ENCODE results near the gene RNMT.

DNA sequence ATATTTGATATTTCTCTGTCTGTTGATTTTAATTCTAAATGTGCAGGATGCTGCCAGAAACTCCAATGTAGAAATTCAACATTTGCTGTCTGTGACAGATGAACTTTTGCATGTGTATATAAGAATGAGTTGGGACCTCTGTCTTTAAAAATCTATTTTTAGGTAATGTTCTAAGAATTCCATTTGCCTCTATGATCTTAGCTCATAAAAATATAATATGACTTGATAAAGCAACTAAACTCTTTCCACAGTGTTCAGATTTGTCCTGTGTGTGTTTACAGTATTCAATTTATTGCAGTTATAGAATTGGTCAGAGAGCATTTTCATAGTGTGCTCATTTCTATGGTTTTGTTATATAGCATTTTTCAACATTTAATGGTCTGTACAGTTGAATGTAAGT is 33.6 kb downstream of the RNMT start:
- TF ChIP-seq, protein P1, sequence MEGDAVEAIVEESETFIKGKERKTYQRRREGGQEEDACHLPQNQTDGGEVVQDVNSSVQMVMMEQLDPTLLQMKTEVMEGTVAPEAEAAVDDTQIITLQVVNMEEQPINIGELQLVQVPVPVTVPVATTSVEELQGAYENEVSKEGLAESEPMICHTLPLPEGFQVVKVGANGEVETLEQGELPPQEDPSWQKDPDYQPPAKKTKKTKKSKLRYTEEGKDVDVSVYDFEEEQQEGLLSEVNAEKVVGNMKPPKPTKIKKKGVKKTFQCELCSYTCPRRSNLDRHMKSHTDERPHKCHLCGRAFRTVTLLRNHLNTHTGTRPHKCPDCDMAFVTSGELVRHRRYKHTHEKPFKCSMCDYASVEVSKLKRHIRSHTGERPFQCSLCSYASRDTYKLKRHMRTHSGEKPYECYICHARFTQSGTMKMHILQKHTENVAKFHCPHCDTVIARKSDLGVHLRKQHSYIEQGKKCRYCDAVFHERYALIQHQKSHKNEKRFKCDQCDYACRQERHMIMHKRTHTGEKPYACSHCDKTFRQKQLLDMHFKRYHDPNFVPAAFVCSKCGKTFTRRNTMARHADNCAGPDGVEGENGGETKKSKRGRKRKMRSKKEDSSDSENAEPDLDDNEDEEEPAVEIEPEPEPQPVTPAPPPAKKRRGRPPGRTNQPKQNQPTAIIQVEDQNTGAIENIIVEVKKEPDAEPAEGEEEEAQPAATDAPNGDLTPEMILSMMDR (IDR thresholded peaks at IDR 0.05; ENCODE audit: low read depth, low read length) = no peak
- no peak for TF ChIP-seq EZH2phosphoT487 (IDR thresholded peaks at IDR 0.05; ENCODE audit: low read depth)
